Ecto neural progenitor cell (in vitro differentiated cells): ENCODE data around the gene ZNF678.
A peak's percentile ranks its signal among the peaks of the same experiment; 100 is the strongest.
"Not testable (repeated sequence)": the region's sequence is repeated elsewhere in the genome, so short reads cannot be mapped to it uniquely, and the experiment has no call there.

Experiments
- DNase-seq: peaks from one replicate; pipeline ENCODE4 v3.0.0-alpha.2; 2018; ENCODE audit warnings: low spot score

Gene ZNF678

GRCh38 chr1:227551881-227552280, 11.5 kb upstream of the ZNF678 start:
- DNase-seq = not testable (repeated sequence)

GRCh38 chr1:227556288-227556687, 7.1 kb upstream of the ZNF678 start:
- no peak for DNase-seq

GRCh38 chr1:227557962-227558725, 5.2 kb upstream of the ZNF678 start:
- DNase-seq = no peak

GRCh38 chr1:227558732-227559262, 4.6 kb upstream of the ZNF678 start:
- DNase-seq = no peak

GRCh38 chr1:227559499-227559898, 3.9 kb upstream of the ZNF678 start:
- DNase-seq = no peak

- no peak for DNase-seq
Measured at GRCh38 chr1:227559926-227560325, 3.4 kb upstream of the ZNF678 start.

GRCh38 chr1:227560393-227561173, 2.8 kb upstream of the ZNF678 start:
- no peak for DNase-seq

GRCh38 chr1:227561241-227561907, 2.0 kb upstream of the ZNF678 start:
- no peak for DNase-seq

GRCh38 chr1:227562037-227562436, 1.3 kb upstream of the ZNF678 start:
- no peak for DNase-seq

GRCh38 chr1:227562933-227563323, 428 bp upstream of the ZNF678 start:
- DNase-seq = peak; percentile 47

- DNase-seq = no peak
Measured at GRCh38 chr1:227567256-227567655, 3.9 kb downstream of the ZNF678 start.

GRCh38 chr1:227568593-227568992, 5.2 kb downstream of the ZNF678 start:
- no peak for DNase-seq

- no peak for DNase-seq
Measured at GRCh38 chr1:227572752-227573151, 9.4 kb downstream of the ZNF678 start.

GRCh38 chr1:227574926-227575325, 11.6 kb downstream of the ZNF678 start:
- DNase-seq = no peak

GRCh38 chr1:227576189-227576588, 12.8 kb downstream of the ZNF678 start:
- DNase-seq = no peak

- no peak for DNase-seq
Measured at GRCh38 chr1:227577500-227577899, 14.1 kb downstream of the ZNF678 start.

GRCh38 chr1:227583354-227583753, 20.0 kb downstream of the ZNF678 start:
- DNase-seq = no peak

GRCh38 chr1:227586733-227587132, 23.4 kb downstream of the ZNF678 start:
- DNase-seq = no peak

- DNase-seq = no peak
Measured at GRCh38 chr1:227587968-227588367, 24.6 kb downstream of the ZNF678 start.

GRCh38 chr1:227588769-227589168, 25.4 kb downstream of the ZNF678 start:
- DNase-seq = not testable (repeated sequence)

- DNase-seq = not testable (repeated sequence)
Measured at GRCh38 chr1:227589777-227590176, 26.4 kb downstream of the ZNF678 start.

GRCh38 chr1:227596222-227596621, 32.9 kb downstream of the ZNF678 start:
- not testable (repeated sequence) for DNase-seq

- no peak for DNase-seq
Measured at GRCh38 chr1:227603327-227603726, 40.0 kb downstream of the ZNF678 start.
